Right lobe of liver (tissue), 4 donors: ENCODE data around the gene LIPE.

Source experiments
- POLR2A ChIP-seq: fragments of 450-650 bp; IDR thresholded peaks from one replicate; pipeline ENCODE4 v1.6.1; 2017; ENCODE audit warnings: antibody characterized with exemption, mild to moderate bottlenecking
- TF ChIP-seq, protein P1 (sequence below), 4 donors: fragments of 200-600 bp in 3 of 4; fragments of 450-650 bp in 1 of 4; IDR thresholded peaks; one replicate each; pipeline versions ENCODE4 v1.5.1 to v1.8.0; 2016 to 2022; ENCODE audit warnings: antibody characterized with exemption in 4 of 4, mild to moderate bottlenecking in 2 of 4
- donor health status: DM: no; HTN: no; CAD: no.
- donor health status: DM: no; HTN: no; CAD: no.
- donor health status: DM: no; HTN: yes; CAD: no.

DNA sequence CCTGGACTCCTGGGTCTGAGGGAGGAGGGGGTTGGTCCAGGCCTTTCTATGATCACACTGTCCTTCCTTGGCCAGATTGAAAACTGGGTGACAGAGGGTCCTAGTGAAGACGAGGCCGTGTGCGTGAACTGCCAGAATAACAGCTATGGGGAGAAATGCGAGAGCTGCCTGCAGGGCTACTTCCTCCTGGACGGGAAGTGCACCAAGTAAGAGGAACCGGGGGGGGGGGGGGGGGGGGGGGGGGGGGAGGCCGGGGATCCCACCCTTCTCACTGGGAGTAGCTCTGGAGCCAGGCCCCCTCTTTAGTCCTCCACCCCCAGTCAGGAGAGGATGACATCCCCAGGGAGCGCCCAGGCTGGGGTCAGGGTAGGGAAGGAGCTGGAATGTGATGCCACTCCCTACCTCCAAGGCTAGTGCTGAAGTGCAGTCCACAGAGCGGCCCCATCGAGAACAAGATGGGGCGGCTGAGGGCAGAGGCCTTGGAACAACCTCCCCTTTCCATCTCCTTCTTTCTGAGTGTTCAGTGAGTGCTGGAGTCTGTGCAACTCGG, 56.5 kb downstream of the LIPE start:
- no peak for TF ChIP-seq POLR2A
- TF ChIP-seq, protein P1, sequence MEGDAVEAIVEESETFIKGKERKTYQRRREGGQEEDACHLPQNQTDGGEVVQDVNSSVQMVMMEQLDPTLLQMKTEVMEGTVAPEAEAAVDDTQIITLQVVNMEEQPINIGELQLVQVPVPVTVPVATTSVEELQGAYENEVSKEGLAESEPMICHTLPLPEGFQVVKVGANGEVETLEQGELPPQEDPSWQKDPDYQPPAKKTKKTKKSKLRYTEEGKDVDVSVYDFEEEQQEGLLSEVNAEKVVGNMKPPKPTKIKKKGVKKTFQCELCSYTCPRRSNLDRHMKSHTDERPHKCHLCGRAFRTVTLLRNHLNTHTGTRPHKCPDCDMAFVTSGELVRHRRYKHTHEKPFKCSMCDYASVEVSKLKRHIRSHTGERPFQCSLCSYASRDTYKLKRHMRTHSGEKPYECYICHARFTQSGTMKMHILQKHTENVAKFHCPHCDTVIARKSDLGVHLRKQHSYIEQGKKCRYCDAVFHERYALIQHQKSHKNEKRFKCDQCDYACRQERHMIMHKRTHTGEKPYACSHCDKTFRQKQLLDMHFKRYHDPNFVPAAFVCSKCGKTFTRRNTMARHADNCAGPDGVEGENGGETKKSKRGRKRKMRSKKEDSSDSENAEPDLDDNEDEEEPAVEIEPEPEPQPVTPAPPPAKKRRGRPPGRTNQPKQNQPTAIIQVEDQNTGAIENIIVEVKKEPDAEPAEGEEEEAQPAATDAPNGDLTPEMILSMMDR (IDR thresholded peaks at IDR 0.05) = no peak
